ENCODE results near the gene WNT5A.

DNA sequence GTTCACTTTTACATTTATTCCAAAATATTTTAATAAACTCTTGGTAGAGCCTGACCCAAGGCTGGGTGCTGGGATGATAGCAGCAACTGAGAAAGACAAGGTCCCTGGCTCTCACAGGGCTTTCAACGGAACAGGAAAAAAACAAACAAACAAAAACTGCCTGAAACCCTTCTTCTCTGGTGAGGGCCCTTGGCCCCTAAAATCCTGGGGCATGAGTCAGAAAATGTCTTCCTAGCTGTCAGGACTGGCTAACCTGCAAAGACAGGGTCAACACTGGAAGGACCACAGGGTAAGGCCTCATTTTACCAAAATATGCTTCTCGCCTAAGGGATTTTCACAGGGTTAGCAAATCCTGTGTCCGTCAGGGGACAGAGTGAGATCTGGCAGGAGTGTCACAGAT, 45.7 kb upstream of the WNT5A start:
- TF ChIP-seq, protein P1, sequence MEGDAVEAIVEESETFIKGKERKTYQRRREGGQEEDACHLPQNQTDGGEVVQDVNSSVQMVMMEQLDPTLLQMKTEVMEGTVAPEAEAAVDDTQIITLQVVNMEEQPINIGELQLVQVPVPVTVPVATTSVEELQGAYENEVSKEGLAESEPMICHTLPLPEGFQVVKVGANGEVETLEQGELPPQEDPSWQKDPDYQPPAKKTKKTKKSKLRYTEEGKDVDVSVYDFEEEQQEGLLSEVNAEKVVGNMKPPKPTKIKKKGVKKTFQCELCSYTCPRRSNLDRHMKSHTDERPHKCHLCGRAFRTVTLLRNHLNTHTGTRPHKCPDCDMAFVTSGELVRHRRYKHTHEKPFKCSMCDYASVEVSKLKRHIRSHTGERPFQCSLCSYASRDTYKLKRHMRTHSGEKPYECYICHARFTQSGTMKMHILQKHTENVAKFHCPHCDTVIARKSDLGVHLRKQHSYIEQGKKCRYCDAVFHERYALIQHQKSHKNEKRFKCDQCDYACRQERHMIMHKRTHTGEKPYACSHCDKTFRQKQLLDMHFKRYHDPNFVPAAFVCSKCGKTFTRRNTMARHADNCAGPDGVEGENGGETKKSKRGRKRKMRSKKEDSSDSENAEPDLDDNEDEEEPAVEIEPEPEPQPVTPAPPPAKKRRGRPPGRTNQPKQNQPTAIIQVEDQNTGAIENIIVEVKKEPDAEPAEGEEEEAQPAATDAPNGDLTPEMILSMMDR (conservative IDR thresholded peaks at IDR 0.05 in 1 of 2, IDR thresholded peaks at IDR 0.05 in 1 of 2; ENCODE audit: extremely low read depth in 1 of 2, insufficient read depth in 1 of 2, low read depth in 1 of 2, low read length in 2 of 2) = no peak
- no peak for TF ChIP-seq EZH2 (IDR thresholded peaks at IDR 0.05; ENCODE audit: borderline replicate concordance, low read length)
